Measurements from ENCODE around the gene BPGM. TPM values are rescaled to one million over a fixed set of nuclear protein-coding genes. Genes with fewer than 3 reads are reported as not detected.
A peak's percentile ranks its signal among the peaks of the same experiment; 100 is the strongest.

BPGM gene
- total RNA-seq, 4 donors from 2014 or later, result 11.9 to 15.5 (median 12.6) TPM

DNA sequence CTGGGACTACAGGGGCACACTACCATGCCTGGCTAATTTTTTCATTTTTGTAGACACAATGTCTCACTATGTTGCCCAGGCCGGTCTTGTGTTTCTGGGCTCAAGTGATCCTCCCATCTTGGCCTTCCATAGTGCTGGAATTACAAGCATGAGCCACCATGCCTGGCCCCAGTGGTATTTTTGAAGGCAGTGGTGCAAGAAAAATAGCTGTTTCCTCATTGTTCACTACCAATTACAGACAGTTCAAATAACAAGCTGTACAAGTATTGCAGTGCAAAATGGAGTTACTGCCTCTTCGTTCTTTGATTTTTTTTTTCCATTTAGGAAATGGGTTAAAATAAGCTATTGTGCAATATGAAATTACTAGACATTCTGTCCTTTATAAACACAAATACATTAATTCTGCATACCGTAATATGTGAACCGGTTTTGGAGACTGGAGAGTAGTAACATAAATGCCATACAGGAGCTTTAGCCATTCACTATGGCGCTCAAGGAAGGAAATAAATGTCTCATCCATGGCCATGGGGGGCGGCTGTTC lies 35.0 kb upstream of the BPGM start:
- no peak overlapping the region for H3K4me3 ChIP-seq (ENCODE audit: low read depth, poor library complexity, severe bottlenecking)
- DNase-seq (ENCODE audit: low spot score in 2 of 2), result no peak
- TF ChIP-seq POLR2A (IDR thresholded peaks at IDR 0.05), result no peak
- TF ChIP-seq, protein P1, sequence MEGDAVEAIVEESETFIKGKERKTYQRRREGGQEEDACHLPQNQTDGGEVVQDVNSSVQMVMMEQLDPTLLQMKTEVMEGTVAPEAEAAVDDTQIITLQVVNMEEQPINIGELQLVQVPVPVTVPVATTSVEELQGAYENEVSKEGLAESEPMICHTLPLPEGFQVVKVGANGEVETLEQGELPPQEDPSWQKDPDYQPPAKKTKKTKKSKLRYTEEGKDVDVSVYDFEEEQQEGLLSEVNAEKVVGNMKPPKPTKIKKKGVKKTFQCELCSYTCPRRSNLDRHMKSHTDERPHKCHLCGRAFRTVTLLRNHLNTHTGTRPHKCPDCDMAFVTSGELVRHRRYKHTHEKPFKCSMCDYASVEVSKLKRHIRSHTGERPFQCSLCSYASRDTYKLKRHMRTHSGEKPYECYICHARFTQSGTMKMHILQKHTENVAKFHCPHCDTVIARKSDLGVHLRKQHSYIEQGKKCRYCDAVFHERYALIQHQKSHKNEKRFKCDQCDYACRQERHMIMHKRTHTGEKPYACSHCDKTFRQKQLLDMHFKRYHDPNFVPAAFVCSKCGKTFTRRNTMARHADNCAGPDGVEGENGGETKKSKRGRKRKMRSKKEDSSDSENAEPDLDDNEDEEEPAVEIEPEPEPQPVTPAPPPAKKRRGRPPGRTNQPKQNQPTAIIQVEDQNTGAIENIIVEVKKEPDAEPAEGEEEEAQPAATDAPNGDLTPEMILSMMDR (IDR thresholded peaks at IDR 0.05), result no peak
- intact Hi-C loops (cut with DNase I; ENCODE audit: low total_unique reads), result no loop called here
- WGBS, 2 donors, result 88 to 89% methylated on average over 6 of the region's 6 CpGs

DNA sequence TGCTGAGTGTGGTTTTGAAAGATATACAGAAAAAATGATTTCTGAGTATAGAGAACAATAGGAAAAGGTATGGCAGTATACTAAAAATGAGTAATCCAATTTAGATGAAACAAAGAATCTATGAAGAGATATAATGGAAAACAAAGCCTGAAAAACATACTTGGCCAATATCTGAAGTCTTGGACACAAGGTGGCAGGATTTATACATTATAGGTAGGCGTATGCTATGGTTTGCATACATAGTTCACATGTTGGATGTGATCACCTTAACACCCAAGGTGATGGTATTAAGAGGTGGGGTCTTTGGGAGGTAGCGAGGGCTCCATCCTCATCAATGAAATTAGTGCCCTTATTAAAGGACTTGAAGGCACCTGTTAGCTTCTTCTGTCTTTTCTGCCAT lies 34.5 kb upstream of the BPGM start:
- no peak for DNase-seq (ENCODE audit: low spot score in 2 of 2)
- H3K4me3 ChIP-seq (ENCODE audit: low read depth, poor library complexity, severe bottlenecking), result no peak overlapping the region
- no peak for TF ChIP-seq POLR2A (IDR thresholded peaks at IDR 0.05)
- TF ChIP-seq, protein P1 (IDR thresholded peaks at IDR 0.05), result no peak
- intact Hi-C loops (cut with DNase I; ENCODE audit: low total_unique reads), result no loop called here
- WGBS, 2 donors, result 92 to 100% methylated on average over 2 of the region's 2 CpGs

DNA sequence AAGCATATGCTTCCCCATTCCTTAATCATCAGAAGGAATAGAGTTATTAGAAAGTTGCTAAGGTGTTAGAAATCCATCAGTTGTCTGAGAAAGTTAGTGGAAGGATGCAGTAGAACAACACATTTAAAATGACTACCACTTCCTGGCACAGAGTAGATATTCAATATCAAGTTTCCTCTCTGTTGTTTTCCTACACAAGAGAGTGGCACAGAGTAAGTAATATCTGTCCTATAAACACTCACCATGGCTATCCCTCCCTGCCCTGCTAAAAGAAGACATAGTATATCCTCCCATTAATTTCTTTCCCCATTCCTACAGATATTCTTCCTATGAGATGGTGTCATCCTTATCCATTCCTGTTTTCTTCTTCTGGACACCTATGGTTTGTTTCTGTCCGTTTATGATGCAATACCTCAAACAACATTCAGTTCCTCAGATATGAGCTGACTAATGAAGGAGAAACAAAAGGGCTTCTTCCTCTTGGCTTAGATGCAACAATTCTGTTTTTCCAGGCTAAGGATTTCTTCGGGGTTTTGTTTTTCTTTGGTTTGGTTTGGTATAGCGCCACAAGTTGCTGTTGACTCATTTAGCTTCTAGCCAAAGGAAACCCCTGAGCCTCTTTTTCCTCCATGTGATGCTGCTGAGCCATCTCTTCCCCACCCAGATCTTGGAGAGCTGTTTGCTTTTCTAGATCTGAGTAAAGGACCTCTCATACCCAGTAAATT lies 32.9 kb upstream of the BPGM start:
- DNase-seq (ENCODE audit: low spot score in 2 of 2), result peak in 1 of 2 donors; percentile 69
- H3K4me3 ChIP-seq (ENCODE audit: low read depth, poor library complexity, severe bottlenecking), result no peak overlapping the region
- 5 to 10% methylated on average over 3 of the region's 3 CpGs for WGBS, 2 donors
- TF ChIP-seq POLR2A (IDR thresholded peaks at IDR 0.05), result no peak
- TF ChIP-seq, protein P1 (IDR thresholded peaks at IDR 0.05), result no peak
- intact Hi-C loops (cut with DNase I; ENCODE audit: low total_unique reads), result no loop called here

DNA sequence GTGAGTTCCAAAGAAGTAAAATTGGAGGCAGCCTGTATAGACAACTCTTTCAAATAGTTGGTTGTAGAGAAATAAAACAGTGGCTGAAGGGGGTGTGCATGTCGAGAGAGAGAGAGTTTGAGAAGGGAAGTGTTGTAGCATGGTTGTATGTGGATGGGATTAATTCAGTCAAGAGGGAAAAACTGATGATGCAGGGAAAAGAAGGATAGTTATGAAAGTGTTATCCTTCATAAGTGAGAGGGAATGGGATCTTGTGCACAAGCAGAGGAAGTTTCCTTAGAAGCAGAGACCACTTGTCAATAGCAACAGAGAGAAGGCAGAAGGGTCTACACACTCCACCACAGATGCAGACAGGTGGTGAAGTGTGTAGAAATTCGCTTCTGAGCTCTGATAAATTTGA lies 30.0 kb upstream of the BPGM start:
- 83% methylated on average over 2 of the region's 2 CpGs for whole genome bisulfite sequencing, 2 donors
- intact Hi-C loops (cut with DNase I; ENCODE audit: low total_unique reads), result no loop called here
- DNase-seq (ENCODE audit: low spot score in 2 of 2), result no peak
- TF ChIP-seq POLR2A (IDR thresholded peaks at IDR 0.05), result no peak
- TF ChIP-seq, protein P1 (IDR thresholded peaks at IDR 0.05), result no peak
- H3K4me3 ChIP-seq (ENCODE audit: low read depth, poor library complexity, severe bottlenecking), result no peak overlapping the region

DNA sequence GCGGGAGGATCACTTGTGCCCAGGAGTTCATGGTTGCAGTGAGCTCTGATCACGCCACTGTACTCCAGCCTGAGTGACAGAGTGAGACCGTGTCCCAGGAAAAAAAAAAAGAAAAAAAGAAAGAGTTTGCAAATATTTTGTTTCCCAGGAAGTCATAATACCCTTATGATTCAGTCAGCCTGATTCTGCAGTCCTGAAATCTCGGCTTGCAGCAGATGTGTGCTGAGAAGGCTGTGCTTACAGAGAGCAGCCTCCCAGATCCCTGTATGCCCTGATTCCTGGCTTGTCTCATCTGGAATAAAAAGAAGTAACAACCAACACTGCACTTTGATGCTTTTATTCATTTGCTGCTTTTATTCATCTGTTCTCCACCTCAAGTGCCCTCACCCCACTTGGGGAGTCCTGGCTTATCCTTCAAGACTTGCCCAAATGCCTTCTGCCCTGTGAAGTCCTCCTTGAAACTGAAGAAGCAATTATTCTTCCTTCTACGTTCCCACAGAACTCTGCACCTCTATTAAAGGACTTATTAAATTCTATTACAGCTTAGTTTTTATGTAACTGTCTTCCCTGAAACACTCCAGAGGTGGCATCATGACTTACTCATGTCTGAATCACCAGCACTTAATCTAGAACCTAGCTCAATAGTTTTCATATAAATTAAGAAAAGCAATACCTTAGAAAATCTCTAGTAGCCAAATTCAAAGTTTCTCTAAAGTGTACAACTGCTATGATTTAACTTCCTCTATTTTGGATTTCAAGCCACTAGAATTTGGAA lies 27.7 kb upstream of the BPGM start:
- TF ChIP-seq, protein P1 (IDR thresholded peaks at IDR 0.05), result no peak
- TF ChIP-seq POLR2A (IDR thresholded peaks at IDR 0.05), result no peak
- WGBS, 2 donors, result 44 to 66% methylated on average over 5 of the region's 5 CpGs
- DNase-seq (ENCODE audit: low spot score in 2 of 2), result no peak
- no peak overlapping the region for H3K4me3 ChIP-seq (ENCODE audit: low read depth, poor library complexity, severe bottlenecking)
- intact Hi-C loops (cut with DNase I; ENCODE audit: low total_unique reads), result no loop called here

All from lower leg skin (tissue), 4 donors.